ENCODE results near the gene RNF180.

RNF180 gene, protein sequence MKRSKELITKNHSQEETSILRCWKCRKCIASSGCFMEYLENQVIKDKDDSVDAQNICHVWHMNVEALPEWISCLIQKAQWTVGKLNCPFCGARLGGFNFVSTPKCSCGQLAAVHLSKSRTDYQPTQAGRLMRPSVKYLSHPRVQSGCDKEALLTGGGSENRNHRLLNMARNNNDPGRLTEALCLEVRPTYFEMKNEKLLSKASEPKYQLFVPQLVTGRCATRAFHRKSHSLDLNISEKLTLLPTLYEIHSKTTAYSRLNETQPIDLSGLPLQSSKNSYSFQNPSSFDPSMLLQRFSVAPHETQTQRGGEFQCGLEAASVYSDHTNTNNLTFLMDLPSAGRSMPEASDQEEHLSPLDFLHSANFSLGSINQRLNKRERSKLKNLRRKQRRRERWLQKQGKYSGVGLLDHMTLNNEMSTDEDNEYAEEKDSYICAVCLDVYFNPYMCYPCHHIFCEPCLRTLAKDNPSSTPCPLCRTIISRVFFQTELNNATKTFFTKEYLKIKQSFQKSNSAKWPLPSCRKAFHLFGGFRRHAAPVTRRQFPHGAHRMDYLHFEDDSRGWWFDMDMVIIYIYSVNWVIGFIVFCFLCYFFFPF

DNA sequence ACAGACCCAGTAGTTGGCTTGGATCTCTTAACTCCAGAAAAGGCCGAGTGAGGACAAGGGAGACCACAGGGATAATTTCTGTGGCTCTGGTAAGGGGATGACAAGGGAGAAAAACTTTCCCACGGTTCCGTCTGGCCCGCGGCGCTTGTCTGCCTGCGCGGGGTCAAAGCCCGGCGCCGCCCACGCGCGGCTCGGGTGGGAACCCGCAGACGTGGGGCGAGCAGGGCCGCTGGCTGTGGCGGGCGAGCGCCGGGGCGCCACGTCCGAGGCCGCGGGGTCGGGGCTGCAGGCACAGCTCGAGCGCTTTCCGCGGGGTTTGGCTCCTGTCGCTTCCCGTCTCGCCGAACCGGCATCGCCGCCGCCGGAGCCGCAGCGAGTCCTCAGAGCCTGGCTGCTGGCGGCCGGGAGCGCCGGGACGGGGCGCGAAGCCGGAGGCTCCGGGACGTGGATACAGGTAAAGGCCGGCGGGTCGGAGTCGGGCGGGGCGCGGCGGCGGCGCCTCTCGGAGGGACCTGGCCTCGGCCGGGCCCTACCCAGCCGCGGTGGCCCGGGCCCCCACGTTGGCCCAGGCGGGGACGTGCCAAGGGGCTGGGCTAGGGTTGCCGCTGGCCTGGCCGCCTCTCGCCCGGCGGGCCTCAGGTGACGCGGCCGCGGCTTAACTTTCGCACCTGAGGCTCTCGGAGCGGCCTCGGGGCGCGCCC is at the start of gene RNF180:
TSS of gene RNF180 (plus strand) at position 344 of the 701 bp plus-strand sequence. CDS start 34,965 bp downstream, outside the sequence.
- peak; percentile 35 for DNase-seq

DNA sequence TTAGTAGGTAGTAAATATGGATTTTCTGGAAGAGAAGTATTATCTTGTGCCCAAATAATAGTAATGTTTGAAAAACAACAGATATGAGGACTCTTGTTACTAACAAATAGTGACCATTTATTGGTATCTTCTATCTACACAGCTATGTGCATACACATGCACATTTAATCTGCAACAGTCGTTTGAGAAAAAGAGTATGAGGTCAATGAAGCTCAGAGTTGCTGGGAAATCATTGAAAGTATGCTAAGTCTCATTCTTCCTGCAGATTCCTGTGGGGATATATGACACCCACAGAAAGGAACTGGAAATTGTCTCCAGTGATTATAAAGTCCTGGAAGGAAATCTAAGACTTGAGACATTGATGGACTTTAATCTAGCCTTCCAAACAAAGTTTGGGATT is 40.1 kb upstream of the RNF180 start:
- no peak for DNase-seq

DNA sequence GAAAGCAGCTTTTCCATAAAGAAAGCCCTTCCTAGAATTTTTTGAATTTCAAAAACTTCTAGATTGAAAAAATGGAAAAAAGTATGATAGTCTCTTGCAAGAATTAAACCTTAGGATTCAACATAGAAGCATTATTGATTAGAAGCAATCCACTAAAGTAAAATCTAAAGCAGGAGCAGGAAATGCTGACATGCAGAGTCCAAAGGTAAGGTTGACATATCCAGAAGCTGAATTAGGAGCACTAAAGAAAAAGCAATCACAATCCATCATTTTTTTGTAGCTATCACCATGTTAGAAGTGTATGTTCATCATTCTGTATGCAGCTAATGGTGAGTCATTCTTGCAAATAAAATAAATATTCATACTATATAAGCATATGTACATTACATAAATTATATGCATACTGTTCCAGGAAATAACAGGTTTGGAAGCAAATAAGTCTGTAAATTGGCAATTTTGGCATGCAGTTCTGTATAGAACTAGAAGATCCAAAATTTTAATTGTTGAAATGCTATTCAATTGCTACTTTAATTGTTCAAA is 39.4 kb upstream of the RNF180 start:
- no peak for DNase-seq

DNA sequence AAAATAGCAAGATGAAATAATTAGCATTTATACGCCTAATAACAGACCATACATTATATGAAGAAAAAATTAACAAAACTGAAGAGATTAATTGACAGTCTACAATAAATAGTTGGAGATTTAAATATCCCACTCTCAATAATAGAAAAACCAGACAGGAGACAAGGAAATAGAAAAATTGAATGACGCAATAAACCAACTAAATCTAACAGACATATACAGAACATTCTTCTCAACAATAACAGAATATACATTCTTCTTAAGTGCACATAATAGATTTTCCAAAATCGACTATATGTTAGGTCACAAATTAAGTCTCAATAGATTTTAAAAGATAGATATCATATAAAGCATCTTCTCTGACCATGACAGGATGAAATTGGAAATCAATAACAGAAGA is 25.6 kb upstream of the RNF180 start:
- no peak for DNase-seq

DNA sequence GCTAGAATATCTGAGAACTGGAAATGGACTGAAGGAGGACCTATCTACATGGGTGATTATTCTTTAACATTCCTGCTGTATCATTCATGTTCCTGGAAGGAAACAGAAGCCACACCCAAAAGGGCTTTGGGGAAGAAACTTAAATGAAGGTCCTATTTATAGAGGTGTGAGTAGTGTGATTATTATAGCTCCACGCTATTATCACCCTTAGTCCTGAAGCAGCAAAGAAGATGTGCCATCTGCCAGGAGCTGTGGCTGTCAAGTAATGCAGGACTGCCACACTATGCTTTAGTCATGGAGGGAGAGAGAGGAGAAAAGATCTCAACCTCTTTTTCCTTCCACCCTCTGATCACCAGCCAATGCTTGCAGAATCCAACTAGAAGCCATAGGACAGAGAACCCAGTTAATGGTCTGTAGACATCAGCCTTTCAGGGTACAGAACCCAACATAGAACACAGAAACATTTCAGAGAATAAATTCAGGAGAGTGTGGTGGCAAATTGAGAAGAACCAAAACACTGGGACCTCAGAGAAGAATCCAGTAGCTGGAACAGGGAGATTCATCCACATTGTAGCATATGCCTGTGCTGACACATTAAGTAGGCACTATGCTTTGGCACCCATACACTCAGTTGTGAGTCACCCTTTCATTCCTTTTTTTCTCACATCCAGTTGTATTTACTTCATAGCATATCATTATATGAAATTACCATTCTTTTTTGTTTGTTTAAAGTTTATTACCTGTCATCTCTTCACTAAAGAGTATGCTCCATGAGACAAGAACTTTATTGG is 21.0 kb upstream of the RNF180 start:
- no peak for DNase-seq

DNA sequence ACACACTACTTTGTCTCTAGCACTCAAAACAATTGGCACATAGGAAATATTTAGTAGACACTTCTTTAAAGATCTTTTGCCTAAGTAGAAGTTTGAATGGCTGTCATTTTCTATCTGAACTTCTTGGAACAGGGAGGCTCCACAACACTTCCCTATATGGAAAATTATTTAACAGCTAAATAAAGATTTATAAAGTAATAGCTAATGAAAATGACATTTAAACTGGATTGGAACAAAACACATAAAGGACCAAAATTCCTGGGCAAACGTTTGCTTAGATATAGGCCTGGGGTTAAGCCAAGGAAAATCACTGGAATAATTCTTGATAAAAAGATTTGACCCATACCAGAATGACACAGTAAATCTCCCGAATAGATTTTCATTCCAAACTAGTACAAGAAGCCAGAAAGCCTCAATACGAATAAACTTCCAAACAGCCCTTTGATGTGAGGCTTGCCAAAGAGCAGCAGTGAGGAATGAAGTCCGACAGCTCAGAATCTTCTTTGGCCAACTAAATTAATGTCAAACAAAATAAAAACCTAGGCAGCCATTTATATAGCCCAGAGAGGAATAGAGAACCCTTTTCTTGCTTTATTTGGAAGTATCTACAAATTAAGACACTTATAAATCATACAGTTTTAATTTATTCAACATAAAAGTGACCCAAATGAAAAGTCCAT is 20.3 kb upstream of the RNF180 start:
- DNase-seq, result no peak

DNA sequence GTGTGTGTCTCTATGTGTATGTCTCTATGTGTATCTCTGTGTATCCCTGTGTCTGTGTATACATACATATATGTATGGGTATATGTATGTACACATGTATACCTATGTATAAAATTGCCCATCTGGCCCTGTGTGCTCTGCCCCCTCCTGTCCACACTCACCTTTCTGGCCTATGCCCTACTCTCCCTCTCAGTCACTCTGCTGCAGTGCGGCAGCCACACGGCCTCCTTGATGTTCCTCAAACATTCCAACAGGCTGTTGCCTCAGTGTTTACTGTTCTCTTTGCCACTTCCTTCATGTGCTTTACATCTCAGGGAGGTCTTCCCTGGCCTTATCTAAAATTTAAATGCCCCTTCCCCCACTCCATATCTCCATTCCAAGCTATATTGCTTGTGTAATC is 18.3 kb upstream of the RNF180 start:
- no peak for DNase-seq

DNA sequence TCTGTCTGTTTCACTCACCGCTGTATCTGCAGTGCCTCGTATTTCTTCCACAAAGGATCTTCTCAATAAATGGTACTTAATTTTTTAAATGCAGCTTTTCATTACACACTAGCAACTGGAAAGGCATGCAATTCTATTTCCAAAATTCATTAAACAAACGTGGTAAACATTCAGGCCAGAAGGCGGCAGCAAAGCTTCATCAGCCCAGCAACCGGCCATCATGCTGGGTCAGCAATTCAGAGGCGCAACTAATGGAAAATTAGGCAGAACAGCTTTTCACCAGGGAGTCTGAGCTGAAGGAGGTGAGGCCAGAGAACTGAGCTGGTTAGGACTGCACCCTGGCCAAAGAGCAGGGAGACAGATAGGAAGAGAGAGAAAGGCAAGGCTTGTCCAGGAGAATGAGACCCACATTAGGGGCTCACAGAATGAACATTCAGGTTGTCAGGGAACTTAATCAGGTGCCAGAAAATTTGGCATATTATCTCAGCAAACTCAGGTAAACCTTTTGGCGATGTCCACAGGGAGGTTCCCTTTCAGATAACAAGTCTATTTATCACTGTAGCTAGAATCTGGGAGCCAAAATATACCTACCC is 17.7 kb upstream of the RNF180 start:
- DNase-seq, result peak; percentile 60

DNA sequence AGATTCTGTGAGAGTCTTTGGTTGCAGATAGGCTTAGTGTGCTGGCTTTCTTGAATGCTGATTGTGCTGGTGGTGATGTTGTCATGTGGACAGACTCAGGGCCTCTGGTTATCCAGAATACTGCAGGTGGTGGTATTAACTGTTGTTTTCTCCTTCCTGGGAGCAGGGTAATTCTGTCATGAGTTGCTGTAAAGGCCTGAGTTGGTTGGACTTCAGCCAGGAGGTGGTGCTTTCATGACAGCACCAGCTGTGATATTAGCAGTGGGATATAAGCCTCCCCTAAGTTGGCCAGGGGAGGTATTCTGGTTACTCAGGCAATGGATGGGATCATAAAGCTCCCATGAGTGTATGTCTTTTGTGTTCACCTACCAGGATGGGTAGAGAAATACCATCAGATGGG is 16.4 kb upstream of the RNF180 start:
- DNase-seq, result no peak

DNA sequence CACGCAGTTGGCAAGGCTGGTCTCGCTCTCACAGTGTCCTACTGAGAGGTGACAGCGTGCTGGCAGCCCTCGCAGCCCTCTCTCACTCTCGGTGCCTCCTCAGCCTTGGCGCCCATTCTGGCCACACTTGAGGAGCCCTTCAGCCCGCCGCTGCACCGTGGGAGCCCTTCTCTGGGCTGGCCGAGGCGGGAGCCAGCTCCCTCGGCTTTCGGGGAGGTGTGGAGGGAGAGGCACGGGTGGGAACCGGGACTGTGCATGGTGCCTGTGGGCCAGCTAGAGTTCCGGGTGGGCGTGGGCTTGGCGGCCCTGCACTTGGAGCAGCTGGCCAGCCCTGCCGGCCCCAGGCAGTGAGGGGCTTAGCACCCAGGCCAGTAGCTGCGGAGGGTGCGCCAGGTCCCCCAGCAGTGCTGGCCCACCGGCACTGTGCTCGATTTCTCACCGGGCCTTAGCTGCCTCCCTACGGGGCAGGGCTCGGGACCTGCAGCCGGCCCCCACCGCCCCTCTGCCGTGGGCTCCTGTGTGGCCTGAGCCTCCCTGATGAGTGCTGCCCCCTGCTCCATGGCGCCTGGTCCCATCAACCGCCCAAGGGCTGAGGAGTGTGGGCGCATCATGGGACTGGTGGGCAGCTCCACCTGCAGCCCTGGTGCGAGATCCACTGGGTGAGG is 15.7 kb upstream of the RNF180 start:
- DNase-seq, result no peak

DNA sequence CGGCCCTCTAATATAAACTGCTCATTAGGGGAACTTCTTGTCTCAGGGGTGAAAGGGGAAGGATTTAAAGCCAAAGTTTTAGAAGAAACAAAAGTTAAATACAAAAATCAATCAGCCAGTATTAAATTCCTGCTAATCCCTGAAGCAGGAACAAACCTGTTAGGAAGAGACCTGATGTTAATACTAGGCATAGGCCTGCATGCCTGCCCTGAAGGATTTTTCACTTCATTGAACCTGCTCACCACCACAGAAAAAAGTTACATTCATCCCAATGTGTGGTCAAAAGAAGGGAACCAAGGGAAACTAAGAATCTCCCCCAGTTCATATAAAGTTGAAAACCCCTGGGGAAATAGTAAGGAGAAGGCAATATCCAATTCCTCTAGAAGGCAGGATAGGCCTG is 9.4 kb upstream of the RNF180 start:
- no peak for DNase-seq

DNA sequence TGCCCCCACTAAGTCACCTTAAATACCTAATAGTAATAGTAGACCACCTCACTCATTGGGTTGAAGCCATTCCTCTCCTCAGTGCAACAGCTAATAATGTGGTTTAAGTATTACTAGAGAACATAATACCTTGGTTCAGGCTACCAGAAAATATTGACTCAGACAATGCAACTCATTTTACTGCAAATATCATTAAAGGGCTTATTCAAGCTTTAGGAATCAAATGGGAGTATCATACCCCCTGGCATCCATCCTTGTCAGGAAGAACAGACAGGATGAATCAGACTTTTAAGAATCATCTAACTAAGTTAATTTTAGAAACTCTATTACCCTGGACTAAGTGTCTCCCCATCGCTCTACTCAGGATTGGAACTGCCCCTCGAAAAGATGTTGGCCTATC is 6.8 kb upstream of the RNF180 start:
- DNase-seq, result no peak

DNA sequence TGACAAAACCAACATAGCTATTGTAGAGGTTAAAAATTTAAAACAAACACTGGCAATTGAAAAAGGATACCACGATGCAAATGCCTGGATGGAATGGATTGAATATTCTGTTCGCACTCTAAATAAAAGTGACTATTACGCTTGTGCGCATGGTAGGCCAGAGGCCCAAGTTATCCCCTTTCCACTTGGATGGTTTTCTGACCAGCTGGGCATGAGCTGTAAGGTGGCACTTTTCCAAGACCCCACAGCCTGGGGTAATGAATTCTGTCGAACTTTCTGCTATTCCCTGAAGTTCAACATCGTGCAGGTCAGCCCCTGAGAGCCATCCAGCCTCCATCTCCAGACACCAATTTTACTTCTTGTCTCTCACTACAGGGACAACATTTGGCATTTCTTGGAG is 5.4 kb upstream of the RNF180 start:
- DNase-seq, result no peak

DNA sequence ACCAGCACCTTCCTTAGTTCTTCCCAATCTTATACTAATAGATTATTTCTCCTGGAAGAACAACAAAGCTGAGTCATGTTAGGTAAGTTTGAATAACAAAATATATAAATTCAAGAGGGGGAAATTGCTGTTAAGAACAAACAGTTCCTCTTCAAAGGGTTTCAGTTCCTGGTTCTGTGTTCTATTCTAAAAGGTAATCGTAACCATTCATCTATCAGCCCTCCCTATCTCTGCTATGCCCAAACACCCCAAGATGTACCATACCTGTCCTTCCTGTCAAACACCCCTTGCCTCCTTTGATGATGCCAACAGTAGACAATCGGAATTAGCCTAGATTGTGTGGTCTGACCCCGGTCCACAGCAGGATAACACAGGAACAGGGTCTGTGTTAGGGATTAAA is 4.2 kb upstream of the RNF180 start:
- no peak for DNase-seq

DNA sequence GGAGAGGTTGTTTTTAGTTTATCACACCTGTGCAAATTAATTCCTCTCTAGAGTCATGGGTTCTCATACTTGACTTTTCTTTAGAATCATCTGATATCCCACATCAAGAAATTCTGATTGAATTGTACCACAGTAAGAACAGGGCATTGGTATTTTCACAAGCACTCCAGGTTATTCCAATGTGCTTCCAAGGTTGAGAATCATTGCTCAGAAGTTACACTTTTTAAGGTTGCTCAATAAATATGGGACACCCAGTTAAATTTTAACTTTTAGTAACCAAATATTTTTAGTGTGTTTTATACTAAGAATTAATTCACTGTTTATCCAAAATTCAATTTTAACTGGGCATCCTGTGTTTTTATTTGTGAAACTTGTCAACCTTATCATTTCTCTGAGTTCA is 2.5 kb upstream of the RNF180 start:
- DNase-seq, result no peak

DNA sequence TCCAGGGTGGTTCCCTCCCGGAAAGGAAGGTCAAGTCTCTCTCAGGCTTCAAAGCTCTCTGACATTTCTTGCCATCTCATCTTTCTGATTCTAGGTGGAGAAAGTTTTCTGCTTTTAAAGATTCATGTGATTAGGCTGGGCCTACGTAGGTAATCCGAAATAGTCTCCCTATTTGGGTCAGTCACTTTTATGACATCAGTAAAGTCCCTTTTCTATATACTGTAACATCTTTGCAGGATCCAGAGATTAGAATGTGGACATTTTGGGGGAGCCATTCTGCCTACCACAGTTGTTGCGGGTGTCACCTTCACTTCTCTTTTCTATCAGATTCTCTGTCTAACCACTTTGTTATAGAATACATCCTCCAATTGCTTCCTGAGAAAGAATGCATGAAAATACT is 1.9 kb upstream of the RNF180 start:
- no peak for DNase-seq

DNA sequence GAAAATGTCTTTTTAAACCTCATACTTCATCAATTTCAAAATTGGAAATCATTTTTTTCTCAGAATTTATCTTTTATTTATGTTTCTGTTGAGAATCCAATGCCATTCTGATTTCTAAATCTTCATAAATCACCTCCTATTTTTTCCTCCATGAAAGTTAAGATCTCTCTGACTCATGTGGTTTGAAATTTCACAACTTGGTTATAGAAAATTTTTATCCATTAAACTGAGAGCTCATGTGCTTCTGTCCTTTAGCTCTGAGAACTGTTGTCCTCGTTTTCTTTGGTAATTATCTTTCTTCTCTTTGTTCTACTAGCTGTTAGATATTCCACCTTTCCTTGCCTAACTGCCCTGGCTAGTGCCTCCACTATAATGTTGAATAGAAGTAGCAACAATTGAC is 1.5 kb upstream of the RNF180 start:
- DNase-seq, result no peak

DNA sequence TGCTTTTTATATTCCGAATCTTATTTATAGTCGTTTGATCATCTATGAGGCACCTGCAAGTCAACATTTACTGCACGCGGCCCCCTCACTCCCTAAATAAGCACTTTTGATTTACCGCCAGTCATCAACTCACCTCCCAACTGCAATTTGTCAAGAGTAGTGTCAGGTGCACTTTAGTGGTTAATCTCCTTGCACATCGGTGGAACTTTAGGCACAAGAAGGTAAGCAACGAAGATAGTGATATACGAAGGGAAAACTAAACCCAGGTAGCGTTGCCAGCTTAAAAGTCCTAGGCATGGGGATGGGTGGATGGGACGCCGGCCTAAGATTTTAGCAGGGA is 513 bp upstream of the RNF180 start:
- no peak for DNase-seq

DNA sequence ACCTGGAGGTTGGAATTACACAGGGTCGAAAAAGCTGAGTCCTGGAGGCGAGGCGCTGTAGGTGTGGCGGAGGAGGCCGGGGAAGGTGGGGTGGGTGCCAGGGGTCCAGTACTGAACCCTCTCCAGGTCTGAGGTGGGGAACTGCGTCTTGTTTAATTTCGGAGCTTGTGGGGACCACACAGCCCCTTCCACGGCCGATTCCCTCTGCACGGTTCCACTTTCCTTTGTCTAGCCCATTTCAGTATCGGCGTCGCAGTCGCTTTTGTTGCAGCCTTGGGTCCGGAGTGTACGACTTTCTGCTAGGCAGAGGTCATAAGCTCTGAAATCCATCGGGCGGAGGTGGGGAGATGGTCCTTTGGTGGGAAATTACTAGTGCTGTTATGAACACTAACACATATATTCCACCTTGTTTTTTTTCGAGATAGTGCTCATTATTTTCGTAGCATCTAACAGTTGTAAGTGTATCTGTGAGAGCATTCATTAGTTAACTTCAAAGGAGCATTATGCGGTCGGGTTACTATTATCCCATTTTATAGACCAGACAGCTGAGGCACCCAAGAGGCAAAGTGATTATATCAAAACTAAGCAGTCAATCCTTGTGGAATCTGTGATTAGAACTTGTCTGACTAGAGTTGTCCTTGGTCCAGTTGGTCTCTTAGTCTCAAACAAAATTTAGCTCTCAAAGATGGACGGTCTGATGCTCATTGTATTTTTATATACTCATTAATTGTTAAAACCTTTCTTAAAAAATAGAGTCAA is 737 bp downstream of the RNF180 start:
- peak; percentile 5 for DNase-seq

DNA sequence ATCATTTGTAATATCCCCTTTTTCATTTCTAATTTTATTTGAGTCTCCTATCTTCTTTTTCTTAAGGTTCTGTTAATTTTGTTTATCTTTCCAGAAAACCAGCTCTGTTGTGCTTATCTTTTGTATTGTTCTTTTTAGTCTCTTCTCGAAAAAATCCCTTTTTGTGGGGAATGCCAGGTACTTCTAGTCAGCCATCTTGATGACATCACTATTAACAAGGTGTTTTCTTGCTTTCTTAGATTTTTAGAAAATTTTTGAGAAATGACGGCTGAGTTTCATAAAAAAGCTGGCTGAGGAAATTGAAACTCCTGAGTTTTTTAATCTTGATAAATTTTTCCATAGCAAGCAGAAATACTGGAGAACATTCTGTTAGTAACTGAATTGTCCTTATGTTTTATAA is 10.7 kb downstream of the RNF180 start:
- no peak for DNase-seq

All from hematopoietic multipotent progenitor cell treated with erythropoietin and hydrocortisone succinate and interleukin-3 and kit ligand, for 4 days (in vitro differentiated cells).